GM23338 (cell line): ENCODE results near the gene RAD51B.

Experiments used
- CREB1 ChIP-seq: fragments of 250-450 bp; sonication (Bioruptor Pico); IDR thresholded peaks from 2 replicates; pipeline ENCODE4 v1.5.0; 2020; ENCODE audit warnings: low read depth, mild to moderate bottlenecking, moderate library complexity
- EZH2 ChIP-seq: fragments of 200-600 bp; sonication (generic); IDR thresholded peaks from one replicate; pipeline ENCODE4 v1.8.0; 2017; ENCODE audit warnings: antibody characterized with exemption, mild to moderate bottlenecking, low read depth; ENCODE audit not compliant: unreplicated experiment
- EZH2phosphoT487 ChIP-seq: fragments of 200-600 bp; sonication (generic); IDR thresholded peaks from one replicate; pipeline ENCODE4 v1.8.1; 2018; ENCODE audit warnings: antibody characterized with exemption; ENCODE audit not compliant: unreplicated experiment
- JUNB ChIP-seq: IDR thresholded peaks from one replicate; pipeline ENCODE4 v1.6.1; 2016; ENCODE audit warnings: antibody characterized with exemption; ENCODE audit not compliant: unreplicated experiment
- NANOG ChIP-seq: IDR thresholded peaks from 2 replicates; pipeline ENCODE4 v1.6.1; 2016; ENCODE audit warnings: antibody characterized with exemption, borderline replicate concordance
- POLR2AphosphoS5 ChIP-seq: IDR thresholded peaks from 2 replicates; pipeline ENCODE4 v1.6.1; 2016; ENCODE audit warnings: antibody characterized with exemption, low read depth
- TF ChIP-seq, protein P1 (sequence below), 2 experiments: fragments of 200-600 bp in 1 of 2; sonication (generic) in 1 of 2; conservative IDR thresholded peaks; 2 replicates each; pipeline versions ENCODE4 v1.5.1 to v1.6.1; 2016 to 2017; ENCODE audit warnings: antibody characterized with exemption in 2 of 2, low read depth in 2 of 2, mild to moderate bottlenecking in 2 of 2, moderate library complexity in 1 of 2
- TF ChIP-seq, protein P2 (sequence below): IDR thresholded peaks from one replicate; pipeline ENCODE4 v1.6.1; 2018; ENCODE audit warnings: antibody characterized with exemption; ENCODE audit not compliant: unreplicated experiment
- TF ChIP-seq, protein P3 (sequence below): IDR thresholded peaks from 2 replicates; pipeline ENCODE4 v1.6.1; 2016; ENCODE audit warnings: antibody characterized with exemption

DNA sequence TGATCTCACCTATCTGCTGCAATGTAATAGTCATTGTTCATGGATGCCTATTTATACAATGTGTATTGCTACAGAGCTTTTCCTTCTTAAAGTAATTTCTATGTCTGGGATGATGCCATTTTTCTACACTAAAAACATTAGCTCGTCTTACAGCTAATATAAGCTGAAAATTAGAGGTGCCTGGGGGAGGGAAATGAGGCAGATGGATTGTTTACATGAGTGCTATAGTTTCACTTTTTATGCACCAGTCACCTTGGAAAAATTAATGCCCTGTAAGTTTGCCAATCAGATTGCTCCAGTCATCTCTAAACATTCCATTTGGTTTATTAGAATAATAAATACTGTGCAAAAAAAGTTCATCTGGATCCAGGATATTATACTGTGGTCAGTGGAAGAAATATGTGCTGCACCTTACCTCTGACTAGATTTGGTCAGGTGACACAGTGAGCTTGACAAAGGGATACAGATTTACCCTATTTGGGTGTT lies 436.2 kb downstream of the RAD51B start:
- TF ChIP-seq, protein P1, sequence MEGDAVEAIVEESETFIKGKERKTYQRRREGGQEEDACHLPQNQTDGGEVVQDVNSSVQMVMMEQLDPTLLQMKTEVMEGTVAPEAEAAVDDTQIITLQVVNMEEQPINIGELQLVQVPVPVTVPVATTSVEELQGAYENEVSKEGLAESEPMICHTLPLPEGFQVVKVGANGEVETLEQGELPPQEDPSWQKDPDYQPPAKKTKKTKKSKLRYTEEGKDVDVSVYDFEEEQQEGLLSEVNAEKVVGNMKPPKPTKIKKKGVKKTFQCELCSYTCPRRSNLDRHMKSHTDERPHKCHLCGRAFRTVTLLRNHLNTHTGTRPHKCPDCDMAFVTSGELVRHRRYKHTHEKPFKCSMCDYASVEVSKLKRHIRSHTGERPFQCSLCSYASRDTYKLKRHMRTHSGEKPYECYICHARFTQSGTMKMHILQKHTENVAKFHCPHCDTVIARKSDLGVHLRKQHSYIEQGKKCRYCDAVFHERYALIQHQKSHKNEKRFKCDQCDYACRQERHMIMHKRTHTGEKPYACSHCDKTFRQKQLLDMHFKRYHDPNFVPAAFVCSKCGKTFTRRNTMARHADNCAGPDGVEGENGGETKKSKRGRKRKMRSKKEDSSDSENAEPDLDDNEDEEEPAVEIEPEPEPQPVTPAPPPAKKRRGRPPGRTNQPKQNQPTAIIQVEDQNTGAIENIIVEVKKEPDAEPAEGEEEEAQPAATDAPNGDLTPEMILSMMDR (conservative IDR thresholded peaks at IDR 0.05; ENCODE audit: low read depth in 2 of 2): no peak
- no peak for TF ChIP-seq POLR2AphosphoS5
- TF ChIP-seq CREB1 (CRISPR knock-in tag): no peak
- TF ChIP-seq, protein P2, sequence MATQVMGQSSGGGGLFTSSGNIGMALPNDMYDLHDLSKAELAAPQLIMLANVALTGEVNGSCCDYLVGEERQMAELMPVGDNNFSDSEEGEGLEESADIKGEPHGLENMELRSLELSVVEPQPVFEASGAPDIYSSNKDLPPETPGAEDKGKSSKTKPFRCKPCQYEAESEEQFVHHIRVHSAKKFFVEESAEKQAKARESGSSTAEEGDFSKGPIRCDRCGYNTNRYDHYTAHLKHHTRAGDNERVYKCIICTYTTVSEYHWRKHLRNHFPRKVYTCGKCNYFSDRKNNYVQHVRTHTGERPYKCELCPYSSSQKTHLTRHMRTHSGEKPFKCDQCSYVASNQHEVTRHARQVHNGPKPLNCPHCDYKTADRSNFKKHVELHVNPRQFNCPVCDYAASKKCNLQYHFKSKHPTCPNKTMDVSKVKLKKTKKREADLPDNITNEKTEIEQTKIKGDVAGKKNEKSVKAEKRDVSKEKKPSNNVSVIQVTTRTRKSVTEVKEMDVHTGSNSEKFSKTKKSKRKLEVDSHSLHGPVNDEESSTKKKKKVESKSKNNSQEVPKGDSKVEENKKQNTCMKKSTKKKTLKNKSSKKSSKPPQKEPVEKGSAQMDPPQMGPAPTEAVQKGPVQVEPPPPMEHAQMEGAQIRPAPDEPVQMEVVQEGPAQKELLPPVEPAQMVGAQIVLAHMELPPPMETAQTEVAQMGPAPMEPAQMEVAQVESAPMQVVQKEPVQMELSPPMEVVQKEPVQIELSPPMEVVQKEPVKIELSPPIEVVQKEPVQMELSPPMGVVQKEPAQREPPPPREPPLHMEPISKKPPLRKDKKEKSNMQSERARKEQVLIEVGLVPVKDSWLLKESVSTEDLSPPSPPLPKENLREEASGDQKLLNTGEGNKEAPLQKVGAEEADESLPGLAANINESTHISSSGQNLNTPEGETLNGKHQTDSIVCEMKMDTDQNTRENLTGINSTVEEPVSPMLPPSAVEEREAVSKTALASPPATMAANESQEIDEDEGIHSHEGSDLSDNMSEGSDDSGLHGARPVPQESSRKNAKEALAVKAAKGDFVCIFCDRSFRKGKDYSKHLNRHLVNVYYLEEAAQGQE: no peak
- TF ChIP-seq EZH2: no peak
- no peak for TF ChIP-seq EZH2phosphoT487
- TF ChIP-seq, protein P3, sequence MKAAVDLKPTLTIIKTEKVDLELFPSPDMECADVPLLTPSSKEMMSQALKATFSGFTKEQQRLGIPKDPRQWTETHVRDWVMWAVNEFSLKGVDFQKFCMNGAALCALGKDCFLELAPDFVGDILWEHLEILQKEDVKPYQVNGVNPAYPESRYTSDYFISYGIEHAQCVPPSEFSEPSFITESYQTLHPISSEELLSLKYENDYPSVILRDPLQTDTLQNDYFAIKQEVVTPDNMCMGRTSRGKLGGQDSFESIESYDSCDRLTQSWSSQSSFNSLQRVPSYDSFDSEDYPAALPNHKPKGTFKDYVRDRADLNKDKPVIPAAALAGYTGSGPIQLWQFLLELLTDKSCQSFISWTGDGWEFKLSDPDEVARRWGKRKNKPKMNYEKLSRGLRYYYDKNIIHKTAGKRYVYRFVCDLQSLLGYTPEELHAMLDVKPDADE: no peak
- TF ChIP-seq JUNB: no peak
- TF ChIP-seq NANOG: no peak
